H1 (cell line): ENCODE results near the gene TIAM2. TPM values are rescaled to one million over a fixed set of nuclear protein-coding genes. Genes with fewer than 3 reads are reported as not detected.

Experiments used
- CTCF ChIA-PET: fragments of 300-600 bp; sonication (Branson Sonifier 250); formaldehyde crosslinking; loops from one replicate; lab custom pipeline; 2021; ENCODE audit not compliant: partially characterized antibody; lab: Charles Lee
- POLR2A ChIA-PET: fragments of 300-600 bp; sonication (Branson Sonifier 250); formaldehyde crosslinking; loops from one replicate; lab custom pipeline; 2021; ENCODE audit warnings: inconsistent platforms; ENCODE audit not compliant: partially characterized antibody; lab: Charles Lee
- DNase-seq, 2 experiments: peaks; one replicate each; pipeline versions ENCODE4 v3.0.0 to v3.0.0-alpha.2; 2010 to 2022; ENCODE audit warnings: low spot score in 2 of 2, low read depth in 1 of 2, mixed read lengths in 1 of 2
- FAIRE-seq: peaks from 2 replicates; lab custom pipeline; 2011; peaks lifted over from hg19 to GRCh38; lab: Jason Lieb, UNC
- H2AFZ ChIP-seq: 2 replicates; pipeline ENCODE4 v1.8.1; 2012; ENCODE audit warnings: low read length, inconsistent platforms
- H2AK5ac ChIP-seq: 2 replicates; pipeline ENCODE4 v1.6.1; 2013; ENCODE audit warnings: low read depth, low read length
- H2BK120ac ChIP-seq: replicated peaks from 2 replicates; pipeline ENCODE3; 2013; ENCODE audit warnings: low read depth, low read length, inconsistent platforms
- H2BK12ac ChIP-seq: 2 replicates; pipeline ENCODE4 v1.6.1; 2013; ENCODE audit warnings: low read depth, low read length
- H2BK15ac ChIP-seq: 2 replicates; pipeline ENCODE4 v1.6.1; 2013; ENCODE audit warnings: low read length
- H2BK20ac ChIP-seq: 2 replicates; pipeline ENCODE4 v1.6.1; 2013; ENCODE audit warnings: low read length
- H2BK5ac ChIP-seq: 2 replicates; pipeline ENCODE4 v1.6.1; 2013; ENCODE audit warnings: low read depth, low read length
- H3K14ac ChIP-seq: 2 replicates; pipeline ENCODE4 v1.6.1; 2013; ENCODE audit warnings: inconsistent platforms; ENCODE audit not compliant: insufficient read length
- H3K18ac ChIP-seq: 2 replicates; pipeline ENCODE4 v1.6.1; 2013; ENCODE audit warnings: low read length; ENCODE audit errors: extremely low read depth
- H3K23ac ChIP-seq: 2 replicates; pipeline ENCODE4 v1.6.1; 2013; ENCODE audit warnings: inconsistent platforms; ENCODE audit not compliant: insufficient read length
- H3K23me2 ChIP-seq: 2 replicates; pipeline ENCODE4 v1.6.1; 2013; ENCODE audit warnings: low read depth, low read length
- H3K27ac ChIP-seq: 2 replicates; pipeline ENCODE4 v1.6.1; 2011; ENCODE audit warnings: low read depth, low read length, inconsistent platforms
- H3K27me3 ChIP-seq, 4 experiments: replicated peaks in 1 of 4; 1 replicate in 1 of 4; 2 replicates in 3 of 4; pipeline versions ENCODE4 v1.6.1 to v1.8.1; 2011 to 2013; ENCODE audit warnings: low read length in 3 of 4, mild to moderate bottlenecking in 3 of 4, inconsistent platforms in 2 of 4, mixed read lengths in 2 of 4, moderate library complexity in 1 of 4; ENCODE audit not compliant: control insufficient read depth in 3 of 4, insufficient read depth in 3 of 4; ENCODE audit errors: extremely low read depth in 1 of 4
- H3K36me3 ChIP-seq, 4 experiments: 2 replicates each; pipeline versions ENCODE4 v1.6.1 to v1.8.1; 2011 to 2013; ENCODE audit warnings: mild to moderate bottlenecking in 4 of 4, low read length in 3 of 4, moderate library complexity in 2 of 4, control low read depth in 1 of 4, inconsistent platforms in 1 of 4; ENCODE audit not compliant: insufficient read depth in 4 of 4, control insufficient read depth in 2 of 4
- H3K4ac ChIP-seq: replicated peaks from 2 replicates; pipeline ENCODE3; 2013; ENCODE audit warnings: low read length, low read depth, mixed read lengths, inconsistent platforms; ENCODE audit not compliant: insufficient read length
- H3K4me1 ChIP-seq, 4 experiments: replicated peaks in 1 of 4; 1 replicate in 1 of 4; 2 replicates in 3 of 4; pipeline versions ENCODE4 v1.6.1 to v1.8.1; 2011 to 2013; ENCODE audit warnings: low read length in 3 of 4, inconsistent platforms in 2 of 4, mixed read lengths in 1 of 4; ENCODE audit not compliant: insufficient read depth in 4 of 4, control insufficient read depth in 3 of 4
- H3K4me2 ChIP-seq, 2 experiments: 2 replicates each; pipeline versions ENCODE4 v1.6.1 to v1.8.1; 2011 to 2013; ENCODE audit warnings: low read depth in 2 of 2, low read length in 2 of 2, control low read depth in 1 of 2, inconsistent platforms in 1 of 2, mild to moderate bottlenecking in 1 of 2; ENCODE audit not compliant: insufficient read depth in 1 of 2
- H3K4me3 ChIP-seq, 4 experiments: fragments of 200-600, 300-600 bp in 1 of 4; sonication (generic), shearing (Covaris generic), sonication (Bioruptor Twin) in 1 of 4; 2 replicates each; pipeline versions ENCODE4 v1.5.1 to v1.8.1; 2011 to 2016; ENCODE audit warnings: low read length in 4 of 4, low read depth in 3 of 4, control low read depth in 2 of 4, inconsistent platforms in 2 of 4, mild to moderate bottlenecking in 2 of 4, mixed read lengths in 1 of 4, moderate library complexity in 1 of 4; ENCODE audit not compliant: insufficient read depth in 2 of 4; ENCODE audit errors: extremely low read depth in 1 of 4
- H3K56ac ChIP-seq: replicated peaks from 2 replicates; pipeline ENCODE3; 2013; ENCODE audit warnings: low read depth, mild to moderate bottlenecking, mixed read lengths, low read length, inconsistent platforms; ENCODE audit not compliant: insufficient read length
- H3K79me1 ChIP-seq: 2 replicates; pipeline ENCODE4 v1.6.1; 2013; ENCODE audit warnings: low read depth, low read length, control low read depth
- H3K79me2 ChIP-seq, 2 experiments: 2 replicates each; pipeline versions ENCODE4 v1.6.1 to v1.8.1; 2012 to 2013; ENCODE audit warnings: low read length in 2 of 2, mild to moderate bottlenecking in 2 of 2, inconsistent platforms in 1 of 2; ENCODE audit not compliant: insufficient read depth in 2 of 2, control insufficient read depth in 1 of 2
- H3K9ac ChIP-seq, 4 experiments: replicated peaks in 1 of 4; 1 replicate in 1 of 4; 2 replicates in 3 of 4; pipeline versions ENCODE4 v1.6.1 to v1.8.1; 2011 to 2013; ENCODE audit warnings: low read depth in 3 of 4, low read length in 3 of 4, control low read depth in 2 of 4, mild to moderate bottlenecking in 2 of 4, moderate library complexity in 2 of 4, inconsistent platforms in 1 of 4; ENCODE audit errors: extremely low read depth in 1 of 4
- H3K9me3 ChIP-seq, 2 experiments: 2 replicates each; pipeline versions ENCODE4 v1.6.1 to v1.8.1; 2012 to 2013; ENCODE audit warnings: mild to moderate bottlenecking in 2 of 2, moderate library complexity in 2 of 2, control low read depth in 1 of 2, inconsistent platforms in 1 of 2, low read depth in 1 of 2, low read length in 1 of 2, mixed read lengths in 1 of 2; ENCODE audit not compliant: insufficient read depth in 2 of 2
- H4K20me1 ChIP-seq, 2 experiments: replicated peaks in 1 of 2; 2 replicates each; pipeline versions ENCODE3 to v1.8.1; 2011 to 2013; ENCODE audit warnings: inconsistent platforms in 2 of 2, low read length in 2 of 2, mild to moderate bottlenecking in 1 of 2; ENCODE audit not compliant: insufficient read depth in 2 of 2, control insufficient read depth in 1 of 2
- H4K5ac ChIP-seq: 2 replicates; pipeline ENCODE4 v1.6.1; 2013; ENCODE audit warnings: low read length, low read depth, mixed read lengths, inconsistent platforms; ENCODE audit not compliant: insufficient read length
- H4K8ac ChIP-seq: 2 replicates; pipeline ENCODE4 v1.8.0; 2013; ENCODE audit warnings: mild to moderate bottlenecking, moderate library complexity, low read length, inconsistent platforms; ENCODE audit not compliant: insufficient read depth; ENCODE audit errors: extremely low read depth
- H4K91ac ChIP-seq: replicated peaks from 2 replicates; pipeline ENCODE3; 2013; ENCODE audit warnings: low read length, mixed read lengths, inconsistent platforms; ENCODE audit not compliant: insufficient read length
- SAP30 ChIP-seq: fragments of 300-600 bp; sonication (generic); IDR thresholded peaks from 2 replicates; pipeline ENCODE4 v1.7.1; 2012; ENCODE audit warnings: low read length, moderate library complexity, mild to moderate bottlenecking, inconsistent platforms; ENCODE audit not compliant: insufficient read depth, insufficient replicate concordance
- WGBS, 2 experiments: shearing (Covaris generic) in 1 of 2; methylation state at CpG; one replicate each; pipeline versions ENCODE4 v1.1.6 to v1.1.7; 2013 to 2015; ENCODE audit warnings: low lambda C conversion rate in 2 of 2, mixed read lengths in 2 of 2, inconsistent platforms in 1 of 2, low coverage in 1 of 2, missing lambda C conversion rate in 1 of 2; ENCODE audit not compliant: insufficient replicate concordance in 2 of 2, insufficient coverage in 1 of 2, insufficient read length in 1 of 2; ENCODE audit errors: extremely low coverage in 1 of 2, missing lambda C conversion rate in 1 of 2; 5-methylcytosine and 5-hydroxymethylcytosine counted together
- polyA plus RNA-seq, 7 experiments: library from polyadenylated mRNA; depleted of rRNA in 3 of 7; stranded (reverse) in 5 of 7; unstranded in 2 of 7; fragments of >200 nt in 5 of 7; fragments of 200-250 nt in 2 of 7; gene quantifications; 1 replicate in 5 of 7; 2 replicates in 1 of 7; 4 replicates in 1 of 7; pipeline versions ENCODE4 v1.2.1 to v1.2.3, GENCODE V29; 2011 to 2013; ENCODE audit warnings: missing spikeins in 2 of 7, mixed read lengths in 2 of 7
- total RNA-seq: library from RNA; stranded (reverse); fragmentation: NEBNext Ultra II Directional; extraction: Animal tissue kit (Norgen Biotek cat#: 25700); gene quantifications from 2 replicates; pipeline ENCODE4 v1.2.1, GENCODE V29; 2021

Gene TIAM2
- total and polyA plus RNA-seq, 2 of the 8 experiments (the other 6 are each of a cell fraction or from before 2014, with no cell fraction given): 7.4 to 23.9 TPM

DNA sequence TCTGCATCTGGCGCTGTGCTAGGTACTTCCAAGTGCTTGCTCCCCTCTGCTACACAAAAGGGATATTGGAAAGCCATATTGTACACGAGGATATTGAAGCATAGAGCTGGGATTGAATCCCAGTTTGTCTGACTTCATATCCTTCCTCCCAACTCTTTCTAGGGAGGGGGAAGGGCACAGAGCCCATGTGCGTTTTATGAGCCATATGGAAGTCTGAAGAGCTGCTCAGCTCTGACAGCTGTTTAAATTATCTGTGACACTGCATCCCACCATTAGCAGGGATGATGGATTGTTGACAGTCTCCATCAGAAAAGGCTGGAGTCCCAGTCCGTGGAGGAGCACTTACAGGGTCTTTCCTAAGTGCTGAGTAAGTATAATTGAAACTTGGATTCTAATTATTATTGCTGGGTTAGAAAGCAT, 18.4 kb downstream of the TIAM2 start:
- no peaks in the 10 kb centered on the region for H4K20me1 ChIP-seq
- no peak overlapping the region for H2BK15ac ChIP-seq
- H4K91ac ChIP-seq: no peak overlapping the region
- no peak for FAIRE-seq
- H3K23ac ChIP-seq: no peak overlapping the region
- no peak overlapping the region for H3K4me3 ChIP-seq
- H2BK12ac ChIP-seq: no peak overlapping the region
- H2AK5ac ChIP-seq: peak overlapping the region; percentile 4; the same call in 1 of the 2 replicates
- H3K27ac ChIP-seq: no peak overlapping the region
- peak overlapping the region in 1 of 4 experiments; percentile 53; a peak in 1 of 7 replicates for H3K9ac ChIP-seq
- peaks cover 4% of the 10 kb centered on the region for H3K79me1 ChIP-seq
- H3K9me3 ChIP-seq: peaks cover 0 to 4% of the 10 kb centered on the region in 2 experiments; a peak in 1 of 4 replicates
- H4K5ac ChIP-seq: no peak overlapping the region
- DNase-seq: no peak
- H3K36me3 ChIP-seq: no peaks in the 10 kb centered on the region
- no peak overlapping the region for H3K56ac ChIP-seq
- CTCF ChIA-PET: interaction anchor here (1.0 to 1.1 kb wide), 2 partner anchors 39 to 139 kb away, joined by 3 to 4 read pairs; no protein-coding TSS in a partner anchor
- H2BK20ac ChIP-seq: peak overlapping the region; percentile 13; the same call in 1 of the 2 replicates
- 77% methylated on average over 4 of the region's 4 CpGs; no CpG with 5 or more reads in 1 of the 2 experiments for WGBS, 2 experiments
- H3K14ac ChIP-seq: no peak overlapping the region
- no peak overlapping the region for H3K4ac ChIP-seq
- H3K4me2 ChIP-seq: no peak overlapping the region
- H3K4me1 ChIP-seq: peaks cover 5 to 14% (median 12%) of the 10 kb centered on the region in 4 experiments; a peak in 6 of 7 replicates
- H4K8ac ChIP-seq: no peak overlapping the region
- no peaks in the 10 kb centered on the region; the same call in 1 of the 2 replicates for H3K23me2 ChIP-seq
- POLR2A ChIA-PET: no interaction called here
- H2AFZ ChIP-seq: no peak overlapping the region
- no peaks in the 10 kb centered on the region for H3K27me3 ChIP-seq
- H3K18ac ChIP-seq: no peak overlapping the region
- H2BK120ac ChIP-seq: no peak overlapping the region
- peaks cover 0 to 16% of the 10 kb centered on the region in 2 experiments; a peak in 2 of 4 replicates for H3K79me2 ChIP-seq
- H2BK5ac ChIP-seq: peak overlapping the region; percentile 2; the same call in 1 of the 2 replicates
- TF ChIP-seq SAP30: no peak
